ENCODE results near the gene ERBB4.

- TF ChIP-seq POLR2AphosphoS5 (IDR thresholded peaks at IDR 0.05) (no peak), POLR2A (IDR thresholded peaks at IDR 0.05) (no peak)
- TF ChIP-seq, protein P1, sequence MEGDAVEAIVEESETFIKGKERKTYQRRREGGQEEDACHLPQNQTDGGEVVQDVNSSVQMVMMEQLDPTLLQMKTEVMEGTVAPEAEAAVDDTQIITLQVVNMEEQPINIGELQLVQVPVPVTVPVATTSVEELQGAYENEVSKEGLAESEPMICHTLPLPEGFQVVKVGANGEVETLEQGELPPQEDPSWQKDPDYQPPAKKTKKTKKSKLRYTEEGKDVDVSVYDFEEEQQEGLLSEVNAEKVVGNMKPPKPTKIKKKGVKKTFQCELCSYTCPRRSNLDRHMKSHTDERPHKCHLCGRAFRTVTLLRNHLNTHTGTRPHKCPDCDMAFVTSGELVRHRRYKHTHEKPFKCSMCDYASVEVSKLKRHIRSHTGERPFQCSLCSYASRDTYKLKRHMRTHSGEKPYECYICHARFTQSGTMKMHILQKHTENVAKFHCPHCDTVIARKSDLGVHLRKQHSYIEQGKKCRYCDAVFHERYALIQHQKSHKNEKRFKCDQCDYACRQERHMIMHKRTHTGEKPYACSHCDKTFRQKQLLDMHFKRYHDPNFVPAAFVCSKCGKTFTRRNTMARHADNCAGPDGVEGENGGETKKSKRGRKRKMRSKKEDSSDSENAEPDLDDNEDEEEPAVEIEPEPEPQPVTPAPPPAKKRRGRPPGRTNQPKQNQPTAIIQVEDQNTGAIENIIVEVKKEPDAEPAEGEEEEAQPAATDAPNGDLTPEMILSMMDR (IDR thresholded peaks at IDR 0.05): no peak
Observed at GRCh38 chr2:212052412-212053159, 486.0 kb downstream of the ERBB4 start.

All from prostate gland (tissue), 2 donors.